DND-41 (cell line): ENCODE measurements around the gene KCTD4.

Experiments
- ATAC-seq: fragments of 200-7000 bp; cut with Tn5 transposase; 3 replicates; pipeline ENCODE4 v1.9.1; 2021; ENCODE audit warnings: low read depth; ENCODE audit not compliant: insufficient read depth
- DNase-seq: peaks from one replicate; pipeline ENCODE4 v3.0.0-alpha.2; 2020
- H2AFZ ChIP-seq: 2 replicates; pipeline ENCODE4 v1.6.0; 2012; ENCODE audit warnings: low read depth, low read length
- H3K27ac ChIP-seq: 2 replicates; pipeline ENCODE4 v1.5.1; 2012; ENCODE audit warnings: low read length, inconsistent platforms
- H3K27me3 ChIP-seq: fragments of 200-600 bp; sonication (generic); 2 replicates; pipeline ENCODE4 v1.6.0; 2012; ENCODE audit warnings: low read length, mild to moderate bottlenecking, inconsistent platforms; ENCODE audit not compliant: insufficient read depth, poor library complexity
- H3K36me3 ChIP-seq: 2 replicates; pipeline ENCODE4 v1.5.1; 2012; ENCODE audit warnings: low read length, inconsistent platforms; ENCODE audit not compliant: insufficient read depth
- H3K4me1 ChIP-seq: 2 replicates; pipeline ENCODE4 v1.5.1; 2012; ENCODE audit warnings: mild to moderate bottlenecking, low read length; ENCODE audit not compliant: insufficient read depth
- H3K4me2 ChIP-seq: 2 replicates; pipeline ENCODE4 v1.6.0; 2012; ENCODE audit warnings: mild to moderate bottlenecking, moderate library complexity, low read length, inconsistent platforms; ENCODE audit not compliant: insufficient read depth
- H3K4me3 ChIP-seq, 2 experiments: fragments of 200-600 bp in 1 of 2; shearing (Covaris generic) in 1 of 2; 2 replicates each; pipeline ENCODE4 v1.5.1; 2012 to 2016; ENCODE audit warnings: inconsistent platforms in 2 of 2, low read length in 2 of 2, mild to moderate bottlenecking in 2 of 2, low read depth in 1 of 2, moderate library complexity in 1 of 2
- H3K79me2 ChIP-seq: 2 replicates; pipeline ENCODE4 v1.6.0; 2012; ENCODE audit warnings: low read length, inconsistent platforms; ENCODE audit not compliant: insufficient read depth
- H3K9ac ChIP-seq: 2 replicates; pipeline ENCODE4 v1.6.0; 2012; ENCODE audit warnings: low read depth, mild to moderate bottlenecking, inconsistent platforms, low read length, moderate library complexity
- H3K9me3 ChIP-seq: 2 replicates; pipeline ENCODE4 v1.5.1; 2012; ENCODE audit warnings: low read length, moderate library complexity, mild to moderate bottlenecking, inconsistent platforms; ENCODE audit not compliant: insufficient read depth, severe bottlenecking
- H4K20me1 ChIP-seq: 2 replicates; pipeline ENCODE4 v1.6.0; 2012; ENCODE audit warnings: low read length; ENCODE audit not compliant: insufficient read depth
- CTCF ChIP-seq: IDR thresholded peaks from 2 replicates; pipeline ENCODE4 v1.5.1; 2012; ENCODE audit warnings: borderline replicate concordance, low read length, moderate library complexity, mild to moderate bottlenecking; ENCODE audit not compliant: poor library complexity, severe bottlenecking; ENCODE audit errors: extremely low read depth
- EZH2 ChIP-seq: IDR thresholded peaks from 3 replicates; pipeline ENCODE4 v1.6.1; 2012; ENCODE audit warnings: borderline replicate concordance, low read depth, mild to moderate bottlenecking, moderate library complexity, low read length, inconsistent platforms; ENCODE audit not compliant: severe bottlenecking

Gene KCTD4

DNA sequence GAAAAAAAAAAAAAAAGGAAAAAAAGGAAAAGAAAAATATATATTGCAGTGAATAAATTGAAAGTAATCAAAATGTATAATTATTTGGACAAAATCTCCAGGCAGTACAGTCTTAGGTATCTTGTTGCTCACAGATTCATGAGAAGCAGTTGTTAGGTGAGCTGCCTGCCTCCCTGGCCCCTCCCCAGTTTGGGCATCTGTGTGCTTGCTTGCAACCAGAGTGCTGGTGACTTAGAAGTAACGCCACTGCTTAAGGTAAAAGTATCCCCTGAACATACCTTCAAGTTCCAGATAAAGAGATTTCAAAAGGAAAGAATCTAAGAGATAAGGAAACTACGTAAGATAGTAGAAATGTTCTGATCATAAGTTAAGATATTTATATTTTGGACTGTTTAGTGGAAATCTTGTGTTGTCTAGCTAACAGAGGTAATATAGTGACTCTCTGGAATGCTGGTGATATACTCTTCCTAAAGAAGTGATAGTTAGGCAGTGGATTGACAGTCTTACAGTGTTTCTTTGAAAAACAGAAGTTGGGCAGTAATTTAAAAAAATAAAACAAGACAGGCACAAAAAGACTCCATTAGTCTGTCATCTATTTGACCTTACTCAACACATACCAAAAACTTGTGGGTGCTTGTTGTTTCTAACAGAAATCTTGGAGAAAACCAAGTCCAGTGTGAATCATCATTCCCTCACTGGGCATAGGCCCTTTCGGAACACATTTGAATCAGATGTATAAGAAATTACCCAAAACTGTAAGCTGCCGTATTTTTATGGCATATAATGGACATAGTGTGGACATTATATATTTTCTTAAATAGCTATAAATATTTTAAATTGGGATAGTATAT is 38.3 kb upstream of the KCTD4 start:
- TF ChIP-seq CTCF (no peak), EZH2 (no peak)
- Histone ChIP-seq H3K9ac (no peak overlapping the region), H3K4me1 (no peaks in the 10 kb centered on the region), H2AFZ (no peak overlapping the region), H3K27me3 (no peaks in the 10 kb centered on the region), H4K20me1 (no peaks in the 10 kb centered on the region), H3K79me2 (no peaks in the 10 kb centered on the region), H3K9me3 (no peaks in the 10 kb centered on the region), H3K4me3 (no peak overlapping the region), H3K4me2 (no peak overlapping the region), H3K36me3 (no peaks in the 10 kb centered on the region), H3K27ac (no peak overlapping the region)
- no peak for ATAC-seq
- DNase-seq, result no peak

GRCh38 chr13:45232591-45232990 is 31.7 kb upstream of the KCTD4 start:
- H3K27me3 ChIP-seq, result no peaks in the 10 kb centered on the region
- H3K4me3 ChIP-seq, result no peak overlapping the region
- H3K9ac ChIP-seq, result no peak overlapping the region
- ATAC-seq, result no peak
- H3K4me1 ChIP-seq, result no peaks in the 10 kb centered on the region
- H3K79me2 ChIP-seq, result no peaks in the 10 kb centered on the region
- H3K9me3 ChIP-seq, result no peaks in the 10 kb centered on the region
- no peaks in the 10 kb centered on the region for H3K36me3 ChIP-seq
- DNase-seq, result no peak
- H4K20me1 ChIP-seq, result no peaks in the 10 kb centered on the region
- no peak for TF ChIP-seq CTCF
- no peak for TF ChIP-seq EZH2
- H3K4me2 ChIP-seq, result no peak overlapping the region
- H3K27ac ChIP-seq, result no peak overlapping the region
- no peak overlapping the region for H2AFZ ChIP-seq

DNA sequence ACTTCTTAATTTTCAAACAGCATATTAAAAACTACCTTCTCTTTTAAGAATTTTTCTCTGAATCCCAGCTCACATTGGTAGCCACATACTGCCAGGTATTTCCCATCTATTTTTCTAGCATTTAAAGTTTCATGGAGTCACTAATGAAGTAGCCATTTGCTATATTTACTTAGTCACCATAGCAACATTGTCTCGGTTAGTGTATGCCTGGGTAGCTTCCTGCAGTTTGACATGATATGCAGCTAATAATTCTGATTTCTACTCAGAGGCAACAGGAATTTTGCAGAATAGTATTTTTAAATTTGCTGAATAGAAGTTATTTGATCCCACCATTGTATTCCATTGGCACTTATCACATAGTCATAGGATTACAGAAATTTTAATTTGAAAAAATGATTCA is 30.9 kb upstream of the KCTD4 start:
- no peak for ATAC-seq
- TF ChIP-seq EZH2, result no peak
- no peak for TF ChIP-seq CTCF
- no peak overlapping the region for H3K4me3 ChIP-seq

More for the DNA sequence above, 30.9 kb upstream of the KCTD4 start:
- H3K27me3 ChIP-seq, result no peaks in the 10 kb centered on the region
- H3K27ac ChIP-seq, result no peak overlapping the region
- no peaks in the 10 kb centered on the region for H4K20me1 ChIP-seq
- H3K4me1 ChIP-seq, result no peaks in the 10 kb centered on the region
- no peaks in the 10 kb centered on the region for H3K36me3 ChIP-seq
- no peak overlapping the region for H2AFZ ChIP-seq
- no peak for DNase-seq
- H3K79me2 ChIP-seq, result no peaks in the 10 kb centered on the region
- no peaks in the 10 kb centered on the region for H3K9me3 ChIP-seq
- no peak overlapping the region for H3K9ac ChIP-seq
- H3K4me2 ChIP-seq, result no peak overlapping the region
